Endodermal cell (in vitro differentiated cells): ENCODE measurements around the gene NPHP4. TPM values are rescaled to one million over a fixed set of nuclear protein-coding genes. Genes with fewer than 3 reads are reported as not detected.

Experiments used
- DNase-seq: peaks from one replicate; pipeline ENCODE4 v3.0.0-alpha.2; 2017
- H3K27ac ChIP-seq: 2 replicates; pipeline ENCODE4 v1.5.1; 2013; ENCODE audit warnings: mild to moderate bottlenecking, low read depth, low read length, moderate library complexity
- H3K27me3 ChIP-seq: 2 replicates; pipeline ENCODE4 v1.6.1; 2013; ENCODE audit warnings: mild to moderate bottlenecking, low read length, moderate library complexity; ENCODE audit not compliant: insufficient read depth, control insufficient read depth, poor library complexity, severe bottlenecking
- H3K36me3 ChIP-seq: 2 replicates; pipeline ENCODE4 v1.7.0; 2013; ENCODE audit warnings: mild to moderate bottlenecking, low read length, moderate library complexity; ENCODE audit not compliant: control insufficient read depth, insufficient read depth
- H3K4me1 ChIP-seq: one replicate; pipeline ENCODE4 v1.7.0; 2013; ENCODE audit warnings: low read length; ENCODE audit not compliant: control insufficient read depth, insufficient read depth
- H3K4me3 ChIP-seq: 2 replicates; pipeline ENCODE4 v1.5.1; 2013; ENCODE audit warnings: mild to moderate bottlenecking, low read length, moderate library complexity
- H3K9ac ChIP-seq: 2 replicates; pipeline ENCODE4 v1.6.1; 2013; ENCODE audit warnings: mild to moderate bottlenecking, low read length, moderate library complexity; ENCODE audit not compliant: poor library complexity, severe bottlenecking; ENCODE audit errors: extremely low read depth
- H3K9me3 ChIP-seq: 2 replicates; pipeline ENCODE4 v1.6.1; 2013; ENCODE audit warnings: mild to moderate bottlenecking, low read length, moderate library complexity; ENCODE audit not compliant: control insufficient read depth
- H3K27ac Mint-ChIP-seq: 2 replicates; pipeline ENCODE4 v1.8.0; 2020; ENCODE audit warnings: mixed read lengths
- H3K27me3 Mint-ChIP-seq: 2 replicates; pipeline ENCODE4 v1.8.0; 2021; ENCODE audit warnings: mild to moderate bottlenecking, mixed read lengths; ENCODE audit not compliant: insufficient read depth
- H3K36me3 Mint-ChIP-seq: 2 replicates; pipeline ENCODE4 v1.8.0; 2020; ENCODE audit warnings: low read depth, mixed read lengths
- H3K4me1 Mint-ChIP-seq: 2 replicates; pipeline ENCODE4 v1.8.0; 2020; ENCODE audit warnings: mixed read lengths
- H3K4me3 Mint-ChIP-seq: 2 replicates; pipeline ENCODE4 v1.8.0; 2020; ENCODE audit warnings: mild to moderate bottlenecking, moderate library complexity, mixed read lengths
- H3K9me3 Mint-ChIP-seq: 2 replicates; pipeline ENCODE4 v1.8.0; 2020; ENCODE audit warnings: mild to moderate bottlenecking, mixed read lengths
- WGBS, 2 experiments: methylation state at CpG; one replicate each; pipeline versions ENCODE4 v1.1.5 to v1.1.7; 2013; ENCODE audit warnings: missing lambda C conversion rate in 2 of 2, mixed read lengths in 1 of 2; ENCODE audit not compliant: insufficient coverage in 1 of 2, insufficient read length in 1 of 2; 5-methylcytosine and 5-hydroxymethylcytosine counted together
- total RNA-seq, 2 donors: library from RNA; stranded (reverse); fragmentation: NEBNext Ultra II Directional in 1 of 2; extraction: Animal tissue kit (Norgen Biotek cat#: 25700) in 1 of 2; gene quantifications; 2 replicates in 1 of 2; 3 replicates in 1 of 2; pipeline ENCODE4 v1.2.1, GENCODE V29; 2021
- TF ChIP-seq, protein P1 (sequence below): fragments of 200-600 bp; sonication (generic); conservative IDR thresholded peaks from 2 replicates; pipeline ENCODE4 v1.5.0; 2021; ENCODE audit warnings: antibody characterized with exemption, mild to moderate bottlenecking

NPHP4 gene
- total RNA-seq, 2 donors from 2014 or later, result 19.1 to 25.4 TPM

DNA sequence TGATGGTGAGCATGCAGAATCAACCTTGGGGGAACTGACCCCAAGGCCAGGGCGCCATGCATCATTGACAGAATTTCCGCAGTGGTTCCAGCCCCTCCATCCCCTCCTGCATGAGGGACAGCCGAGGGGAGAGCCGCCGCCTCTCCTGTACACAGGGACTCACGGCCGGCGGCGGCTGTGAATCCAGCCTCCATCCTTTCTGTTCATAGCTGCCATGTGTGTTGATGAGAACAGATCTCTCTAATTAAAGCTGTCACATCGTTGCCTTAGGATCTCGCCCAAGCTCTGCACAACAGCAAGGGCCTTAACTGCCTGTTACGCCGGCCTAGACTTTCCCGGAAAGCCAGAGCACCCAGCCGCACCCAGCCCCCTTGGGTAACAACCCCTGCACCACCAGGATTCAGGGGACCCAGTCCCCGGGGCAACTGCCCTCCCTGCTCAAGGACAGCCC is 151.6 kb downstream of the NPHP4 start:
- no peak overlapping the region for H3K27ac Mint-ChIP-seq
- no peaks in the 10 kb centered on the region for H3K27me3 Mint-ChIP-seq
- no peaks in the 10 kb centered on the region for H3K4me1 Mint-ChIP-seq

DNA sequence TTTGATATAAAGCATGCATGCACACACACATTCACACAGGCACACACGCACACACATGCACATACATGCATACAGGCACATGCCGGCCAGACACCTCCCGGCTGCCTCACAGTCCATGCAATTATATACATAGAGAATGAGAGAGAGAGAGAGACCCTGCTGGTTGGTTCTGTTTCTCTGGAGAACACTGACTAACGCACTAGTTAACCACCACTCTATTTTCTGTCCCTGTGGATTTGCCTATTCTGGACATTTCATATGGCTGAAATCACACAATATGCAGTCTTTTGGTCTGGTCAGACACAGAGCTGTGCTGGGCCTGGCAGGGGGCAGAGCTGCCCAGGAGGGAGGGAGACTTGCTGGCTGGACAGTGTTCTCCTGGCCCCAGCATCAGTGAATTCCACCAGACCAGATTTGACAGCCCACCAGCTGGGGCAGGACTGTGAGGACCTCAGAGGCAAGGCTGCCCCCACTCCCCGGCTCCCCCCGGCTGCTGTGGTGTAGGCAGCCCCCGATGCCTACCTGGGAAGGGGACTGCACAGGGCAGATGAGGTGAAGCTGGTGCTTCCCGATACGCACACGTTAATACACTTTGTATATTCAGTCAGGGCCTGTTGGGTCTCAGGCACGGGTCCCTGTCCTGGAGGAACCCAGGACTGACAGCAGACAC is 152.2 kb downstream of the NPHP4 start:
- Histone ChIP-seq H3K36me3 (no peaks in the 10 kb centered on the region), H3K27ac (no peak overlapping the region), H3K4me3 (no peak overlapping the region), H3K9ac (no peak overlapping the region), H3K4me1 (no peaks in the 10 kb centered on the region), H3K27me3 (no peaks in the 10 kb centered on the region), H3K9me3 (no peaks in the 10 kb centered on the region)
- H3K4me3 Mint-ChIP-seq, result no peak overlapping the region
- H3K36me3 Mint-ChIP-seq, result no peaks in the 10 kb centered on the region
- DNase-seq, result no peak
- no peaks in the 10 kb centered on the region for H3K9me3 Mint-ChIP-seq
- no peaks in the 10 kb centered on the region for H3K4me1 Mint-ChIP-seq
- H3K27me3 Mint-ChIP-seq, result no peaks in the 10 kb centered on the region
- no peak overlapping the region for H3K27ac Mint-ChIP-seq
- 92 to 93% methylated on average over 7 to 11 of the region's 11 CpGs for WGBS, 2 experiments
- TF ChIP-seq, protein P1, sequence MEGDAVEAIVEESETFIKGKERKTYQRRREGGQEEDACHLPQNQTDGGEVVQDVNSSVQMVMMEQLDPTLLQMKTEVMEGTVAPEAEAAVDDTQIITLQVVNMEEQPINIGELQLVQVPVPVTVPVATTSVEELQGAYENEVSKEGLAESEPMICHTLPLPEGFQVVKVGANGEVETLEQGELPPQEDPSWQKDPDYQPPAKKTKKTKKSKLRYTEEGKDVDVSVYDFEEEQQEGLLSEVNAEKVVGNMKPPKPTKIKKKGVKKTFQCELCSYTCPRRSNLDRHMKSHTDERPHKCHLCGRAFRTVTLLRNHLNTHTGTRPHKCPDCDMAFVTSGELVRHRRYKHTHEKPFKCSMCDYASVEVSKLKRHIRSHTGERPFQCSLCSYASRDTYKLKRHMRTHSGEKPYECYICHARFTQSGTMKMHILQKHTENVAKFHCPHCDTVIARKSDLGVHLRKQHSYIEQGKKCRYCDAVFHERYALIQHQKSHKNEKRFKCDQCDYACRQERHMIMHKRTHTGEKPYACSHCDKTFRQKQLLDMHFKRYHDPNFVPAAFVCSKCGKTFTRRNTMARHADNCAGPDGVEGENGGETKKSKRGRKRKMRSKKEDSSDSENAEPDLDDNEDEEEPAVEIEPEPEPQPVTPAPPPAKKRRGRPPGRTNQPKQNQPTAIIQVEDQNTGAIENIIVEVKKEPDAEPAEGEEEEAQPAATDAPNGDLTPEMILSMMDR, result no peak

More for the DNA sequence above, 151.6 kb downstream of the NPHP4 start:
- Mint-ChIP-seq H3K4me3 (no peak overlapping the region), H3K36me3 (no peaks in the 10 kb centered on the region), H3K9me3 (no peaks in the 10 kb centered on the region)
- DNase-seq, result no peak
- Histone ChIP-seq H3K4me1 (no peaks in the 10 kb centered on the region), H3K27me3 (no peaks in the 10 kb centered on the region), H3K4me3 (no peak overlapping the region), H3K9ac (no peak overlapping the region), H3K9me3 (no peaks in the 10 kb centered on the region), H3K36me3 (no peaks in the 10 kb centered on the region), H3K27ac (no peak overlapping the region)
- TF ChIP-seq, protein P1, result no peak
- 84 to 88% methylated on average over 10 to 16 of the region's 16 CpGs for WGBS, 2 experiments

DNA sequence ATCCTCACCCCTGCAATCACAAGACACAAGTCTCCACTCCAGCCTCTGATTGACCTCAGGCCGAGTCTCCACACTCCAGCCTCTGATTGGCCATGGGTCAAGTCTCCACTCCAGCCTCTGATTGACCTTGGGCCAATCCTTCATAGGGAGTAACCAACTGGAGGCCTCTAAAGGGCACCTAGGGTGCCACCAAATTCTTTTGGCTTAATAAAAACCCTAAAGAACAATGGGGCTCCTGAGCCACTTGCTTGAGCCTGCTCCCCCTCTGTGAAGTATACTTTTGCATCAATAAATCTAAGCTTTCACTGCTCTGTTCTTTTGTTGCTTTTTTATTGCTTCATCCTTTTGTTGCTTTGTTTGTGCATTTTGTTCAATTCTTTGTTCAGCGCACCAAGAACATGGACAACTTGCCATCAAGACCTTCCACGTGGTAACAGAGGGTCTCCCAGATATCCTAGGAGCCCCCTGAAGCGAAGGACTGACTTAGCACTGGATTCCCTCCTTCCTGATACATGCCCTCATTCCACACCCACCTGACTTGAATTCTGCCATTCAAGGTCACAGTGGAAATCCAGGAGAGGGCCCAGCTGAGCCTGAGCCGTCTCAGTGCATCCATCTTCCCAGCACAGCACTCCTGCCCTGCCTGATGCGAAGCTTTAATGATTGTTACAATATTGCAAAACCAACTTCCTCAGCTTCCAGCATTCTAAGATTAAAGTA is 152.9 kb downstream of the NPHP4 start:
- no peak overlapping the region for H3K27ac Mint-ChIP-seq
- H3K9ac ChIP-seq, result no peak overlapping the region
- H3K4me1 ChIP-seq, result no peaks in the 10 kb centered on the region
- no peaks in the 10 kb centered on the region for H3K4me1 Mint-ChIP-seq
- TF ChIP-seq, protein P1, result no peak
- no peak overlapping the region for H3K27ac ChIP-seq
- H3K4me3 Mint-ChIP-seq, result no peak overlapping the region
- no peak for DNase-seq
- no peaks in the 10 kb centered on the region for H3K9me3 Mint-ChIP-seq
- no peaks in the 10 kb centered on the region for H3K27me3 ChIP-seq
- no peaks in the 10 kb centered on the region for H3K36me3 ChIP-seq
- H3K4me3 ChIP-seq, result no peak overlapping the region
- H3K27me3 Mint-ChIP-seq, result no peaks in the 10 kb centered on the region
- 88 to 92% methylated on average over 4 to 6 of the region's 6 CpGs for WGBS, 2 experiments
- no peaks in the 10 kb centered on the region for H3K9me3 ChIP-seq
- no peaks in the 10 kb centered on the region for H3K36me3 Mint-ChIP-seq
